IMR-90 (cell line): ENCODE data around the gene ZNF654. TPM values are rescaled to one million over a fixed set of nuclear protein-coding genes. Genes with fewer than 3 reads are reported as not detected.

Experiments
- ATAC-seq: fragments of 200-7000 bp; cut with Tn5 transposase; 2 replicates; pipeline ENCODE4 v1.9.1; 2020; ENCODE audit warnings: low read depth, mild to moderate bottlenecking, moderate library complexity
- BruUV-seq: library from RNA; stranded (reverse); fragments of 400-500 nt; replicated peaks from 2 replicates; lab custom pipeline; 2021; lab: Mats Ljungman, UMichigan
- CTCF ChIA-PET: fragments of 300-600 bp; formaldehyde crosslinking; extraction: SDS; loops from one replicate; lab custom pipeline; 2021; ENCODE audit warnings: antibody characterized with exemption; lab: Yijun Ruan, JAX
- POLR2A ChIA-PET: fragments of 300-600 bp; sonication (Branson Sonifier 250); formaldehyde crosslinking; loops from one replicate; lab custom pipeline; 2022; ENCODE audit warnings: antibody characterized with exemption; ENCODE audit not compliant: unreplicated experiment; lab: Charles Lee
- DNase-seq: peaks from one replicate; pipeline ENCODE4 v3.0.0; 2013
- H2AFZ ChIP-seq: replicated peaks from 2 replicates; pipeline ENCODE3; 2013; ENCODE audit warnings: low read length, mild to moderate bottlenecking; ENCODE audit not compliant: poor library complexity
- H2AK5ac ChIP-seq: 2 replicates; pipeline ENCODE4 v1.6.1; 2013; ENCODE audit warnings: low read depth, low read length, inconsistent platforms
- H2AK9ac ChIP-seq: replicated peaks from 2 replicates; pipeline ENCODE3; 2013; ENCODE audit warnings: mild to moderate bottlenecking, low read depth, low read length, moderate library complexity; ENCODE audit not compliant: poor library complexity
- H2BK120ac ChIP-seq: 2 replicates; pipeline ENCODE4 v1.6.1; 2013; ENCODE audit warnings: low read depth, low read length, inconsistent platforms
- H2BK15ac ChIP-seq: 3 replicates; pipeline ENCODE4 v1.6.1; 2013; ENCODE audit warnings: low read depth, low read length, inconsistent platforms
- H2BK20ac ChIP-seq: 2 replicates; pipeline ENCODE4 v1.6.1; 2013; ENCODE audit warnings: low read depth, mild to moderate bottlenecking, inconsistent platforms, low read length, moderate library complexity
- H2BK5ac ChIP-seq: 2 replicates; pipeline ENCODE4 v1.6.1; 2013; ENCODE audit warnings: mild to moderate bottlenecking, low read depth, low read length, inconsistent platforms; ENCODE audit not compliant: poor library complexity, severe bottlenecking
- H3K14ac ChIP-seq: replicated peaks from 2 replicates; pipeline ENCODE4 v1.6.1; 2013; ENCODE audit warnings: low read depth, low read length, inconsistent platforms
- H3K18ac ChIP-seq: 2 replicates; pipeline ENCODE4 v1.6.1; 2013; ENCODE audit warnings: low read depth, low read length, control low read depth
- H3K23ac ChIP-seq: 2 replicates; pipeline ENCODE4 v1.6.1; 2013; ENCODE audit warnings: low read depth, low read length, inconsistent platforms
- H3K27ac ChIP-seq: 2 replicates; pipeline ENCODE4 v1.5.1; 2013; ENCODE audit warnings: mild to moderate bottlenecking, control low read depth, low read length; ENCODE audit not compliant: insufficient read depth
- H3K27me3 ChIP-seq: 2 replicates; pipeline ENCODE4 v1.6.1; 2013; ENCODE audit warnings: low read length; ENCODE audit not compliant: control insufficient read depth, insufficient read depth
- H3K36me3 ChIP-seq: 2 replicates; pipeline ENCODE4 v1.6.1; 2013; ENCODE audit warnings: low read length, mixed read lengths; ENCODE audit not compliant: control insufficient read depth, insufficient read depth
- H3K4ac ChIP-seq: 2 replicates; pipeline ENCODE4 v1.6.1; 2013; ENCODE audit warnings: low read depth, low read length, inconsistent platforms
- H3K4me1 ChIP-seq: 2 replicates; pipeline ENCODE4 v1.6.1; 2013; ENCODE audit warnings: low read length, mixed read lengths; ENCODE audit not compliant: control insufficient read depth, insufficient read depth
- H3K4me2 ChIP-seq: 2 replicates; pipeline ENCODE4 v1.6.1; 2013; ENCODE audit warnings: low read depth, mild to moderate bottlenecking, control low read depth, low read length, moderate library complexity
- H3K4me3 ChIP-seq: 2 replicates; pipeline ENCODE4 v1.5.1; 2013; ENCODE audit warnings: low read depth, mild to moderate bottlenecking, control low read depth, low read length, moderate library complexity; ENCODE audit not compliant: insufficient read depth
- H3K56ac ChIP-seq: 2 replicates; pipeline ENCODE4 v1.6.1; 2013; ENCODE audit warnings: low read length, inconsistent platforms; ENCODE audit not compliant: insufficient read depth; ENCODE audit errors: extremely low read depth
- H3K79me1 ChIP-seq, 2 experiments: 2 replicates each; pipeline ENCODE4 v1.6.1; 2013; ENCODE audit warnings: low read length in 2 of 2, inconsistent platforms in 1 of 2, low read depth in 1 of 2
- H3K9ac ChIP-seq: 2 replicates; pipeline ENCODE4 v1.6.1; 2013; ENCODE audit warnings: low read depth, low read length, control low read depth
- H3K9me1 ChIP-seq: 2 replicates; pipeline ENCODE4 v1.6.1; 2013; ENCODE audit warnings: low read length, inconsistent platforms; ENCODE audit not compliant: insufficient read depth
- H3K9me3 ChIP-seq: 2 replicates; pipeline ENCODE4 v1.6.1; 2013; ENCODE audit warnings: low read length; ENCODE audit not compliant: control insufficient read depth, insufficient read depth
- H4K20me1 ChIP-seq: 2 replicates; pipeline ENCODE4 v1.6.1; 2013; ENCODE audit warnings: low read length, inconsistent platforms; ENCODE audit not compliant: insufficient read depth
- H4K5ac ChIP-seq: 2 replicates; pipeline ENCODE4 v1.6.1; 2013; ENCODE audit warnings: mild to moderate bottlenecking, low read depth, low read length, control low read depth
- H4K8ac ChIP-seq, 2 experiments: 2 replicates each; pipeline ENCODE4 v1.6.1; 2013; ENCODE audit warnings: low read depth in 2 of 2, low read length in 2 of 2, control low read depth in 1 of 2, inconsistent platforms in 1 of 2
- H4K91ac ChIP-seq: 2 replicates; pipeline ENCODE4 v1.6.1; 2013; ENCODE audit warnings: low read depth, low read length, inconsistent platforms; ENCODE audit not compliant: insufficient read depth
- BHLHE40 ChIP-seq: fragments of 150-350 bp; IDR thresholded peaks from 2 replicates; pipeline ENCODE4 v1.6.1; 2016; ENCODE audit warnings: mild to moderate bottlenecking, low read depth, low read length
- FOS ChIP-seq: fragments of 150-350 bp; IDR thresholded peaks from 2 replicates; pipeline ENCODE4 v1.6.1; 2016; ENCODE audit warnings: low read depth, low read length
- MAFK ChIP-seq: IDR thresholded peaks from 2 replicates; pipeline ENCODE4 v1.6.1; 2012; ENCODE audit warnings: low read depth, low read length, improper control_type of control experiment
- NFE2L2 ChIP-seq: fragments of 150-350 bp; IDR thresholded peaks from 2 replicates; pipeline ENCODE4 v1.6.1; 2016; ENCODE audit warnings: low read depth, mild to moderate bottlenecking, low read length
- WGBS, 2 experiments: methylation state at CpG; one replicate each; pipeline versions ENCODE4 v1.1.5 to v1.1.7; 2013; ENCODE audit warnings: missing lambda C conversion rate in 2 of 2; ENCODE audit not compliant: insufficient read length in 1 of 2; ENCODE audit errors: extremely low coverage in 2 of 2; 5-methylcytosine and 5-hydroxymethylcytosine counted together
- dilution Hi-C: fragments of 300-500 bp; cut with HindIII; formaldehyde crosslinking; loops from one replicate; pipeline ENCODE4 v1.14.3; 2018; ENCODE audit warnings: low sequenced_read_pairs; ENCODE audit not compliant: unreplicated experiment
- in situ Hi-C: fragments of 300-500 bp; cut with MboI; formaldehyde crosslinking; loops from 3 replicates; pipeline ENCODE4 v1.14.3; 2019; ENCODE audit warnings: low sequenced_read_pairs, inconsistent platforms, mixed read lengths
- intact Hi-C: fragments of 100-400 bp; cut with micrococcal nuclease; formaldehyde crosslinking; loops from 2 replicates; pipeline ENCODE4 v1.10.0; 2022
- polyA plus RNA-seq, 3 experiments: library from polyadenylated mRNA; depleted of rRNA; stranded (reverse); fragments of >200 nt; gene quantifications; 2 replicates each; pipeline ENCODE4 v1.2.3, GENCODE V29; 2012; ENCODE audit warnings: low replicate concordance in 1 of 3
- total RNA-seq: library from RNA; depleted of rRNA; stranded (reverse); fragments of >200 nt; gene quantifications from 2 replicates; pipeline ENCODE4 v1.2.3, GENCODE V29; 2012

The ZNF654 gene
- total and polyA plus RNA-seq, 2 of the 4 experiments (the other 2 are of a cell fraction), result 3.3 to 11.5 TPM

- no peak for TF ChIP-seq FOS
Measured at GRCh38 chr3:88034491-88035275, 24.4 kb upstream of the ZNF654 start (continued).

GRCh38 chr3:88036221-88036620 lies 22.8 kb upstream of the ZNF654 start:
- Histone ChIP-seq H4K20me1 (no peaks in the 10 kb centered on the region), H2BK20ac (no peak overlapping the region), H2BK5ac (no peak overlapping the region), H3K27me3 (no peaks in the 10 kb centered on the region), H3K14ac (0 out of 2 replicates have a peak overlapping the region, but pooled peaks have one; percentile 27), H4K91ac (no peak overlapping the region), H3K9me3 (no peaks in the 10 kb centered on the region), H2AK9ac (no peak overlapping the region), H3K36me3 (no peaks in the 10 kb centered on the region), H4K5ac (no peak overlapping the region), H2AFZ (peak overlapping the region; percentile 68), H4K8ac (no peak overlapping the region), H3K9me1 (no peaks in the 10 kb centered on the region), H3K4me3 (no peak overlapping the region), H3K18ac (no peak overlapping the region), H3K23ac (no peak overlapping the region), H3K56ac (no peak overlapping the region), H3K4me1 (no peaks in the 10 kb centered on the region; the same call in 1 of the 2 replicates), H3K4ac (no peak overlapping the region), H2BK120ac (no peak overlapping the region), H2BK15ac (no peak overlapping the region), H3K79me1 (no peaks in the 10 kb centered on the region), H3K27ac (no peak overlapping the region), H3K4me2 (no peak overlapping the region), H3K9ac (no peak overlapping the region), H2AK5ac (no peak overlapping the region)
- WGBS, 2 experiments, result 57% methylated on average over 2 of the region's 5 CpGs; no CpG with 5 or more reads in 1 of the 2 experiments
- POLR2A ChIA-PET, result interaction anchor here (0.6 kb wide), 1 partner anchor 15 kb away, joined by 5 read pairs; no protein-coding TSS in a partner anchor
- dilution Hi-C loops (no loop called here), in situ Hi-C loops (no loop called here), intact Hi-C loops (no loop called here)
- DNase-seq (no peak), ATAC-seq (no peak)
- TF ChIP-seq BHLHE40, result no peak
- no peak for TF ChIP-seq NFE2L2
- peak; percentile 43 for TF ChIP-seq MAFK
- no TSS peak for BruUV-seq
- CTCF ChIA-PET, result no interaction called here
